MM.1S (cell line): ENCODE measurements around the gene SFMBT2.

Experiments
- DNase-seq: peaks from one replicate; pipeline ENCODE4 v3.0.0-alpha.2; 2015
- H2AFZ ChIP-seq: fragments of 300-600 bp; sonication (generic); 2 replicates; pipeline ENCODE4 v1.6.0; 2016; ENCODE audit warnings: antibody characterized with exemption, low read length
- H3F3A ChIP-seq: fragments of 300-600 bp; sonication (generic); 2 replicates; pipeline ENCODE4 v1.6.1; 2016; ENCODE audit warnings: mild to moderate bottlenecking, antibody characterized with exemption, low read length, moderate library complexity, mixed read lengths; ENCODE audit not compliant: insufficient read depth
- H3K27ac ChIP-seq: fragments of 300-600 bp; sonication (generic); 2 replicates; pipeline ENCODE4 v1.5.1; 2016; ENCODE audit warnings: mild to moderate bottlenecking, low read length
- H3K27me3 ChIP-seq: fragments of 300-600 bp; sonication (generic); replicated peaks from 2 replicates; pipeline ENCODE4 v1.6.0; 2016; ENCODE audit warnings: low read length; ENCODE audit not compliant: insufficient read depth
- H3K36me3 ChIP-seq: fragments of 300-600 bp; sonication (generic); replicated peaks from 2 replicates; pipeline ENCODE4 v1.6.1; 2016; ENCODE audit warnings: mild to moderate bottlenecking, low read length, mixed read lengths; ENCODE audit not compliant: insufficient read depth
- H3K4me1 ChIP-seq: fragments of 300-600 bp; sonication (generic); 2 replicates; pipeline ENCODE4 v1.6.1; 2016; ENCODE audit warnings: low read length, mixed read lengths
- H3K4me2 ChIP-seq: fragments of 300-600 bp; sonication (generic); 2 replicates; pipeline ENCODE4 v1.6.0; 2016; ENCODE audit warnings: low read depth, low read length
- H3K4me3 ChIP-seq: fragments of 300-600 bp; sonication (generic); 2 replicates; pipeline ENCODE4 v1.5.1; 2016; ENCODE audit warnings: low read length, mixed read lengths
- H3K79me2 ChIP-seq: fragments of 300-600 bp; sonication (generic); 2 replicates; pipeline ENCODE4 v1.6.1; 2016; ENCODE audit warnings: mixed run types, low read length, mixed read lengths
- H3K9ac ChIP-seq: fragments of 300-600 bp; sonication (generic); 2 replicates; pipeline ENCODE4 v1.6.1; 2016; ENCODE audit warnings: low read length, mixed read lengths
- H3K9me2 ChIP-seq: fragments of 300-600 bp; sonication (generic); replicated peaks from 2 replicates; pipeline ENCODE4 v1.6.1; 2016; ENCODE audit warnings: mild to moderate bottlenecking, low read length, mixed read lengths; ENCODE audit not compliant: insufficient read depth
- H3K9me3 ChIP-seq: fragments of 300-600 bp; sonication (generic); replicated peaks from 2 replicates; pipeline ENCODE4 v1.6.1; 2016; ENCODE audit warnings: mild to moderate bottlenecking, low read length, mixed read lengths; ENCODE audit not compliant: insufficient read depth
- H4K20me1 ChIP-seq: fragments of 300-600 bp; sonication (generic); 2 replicates; pipeline ENCODE4 v1.6.1; 2016; ENCODE audit warnings: mild to moderate bottlenecking, low read length, moderate library complexity, mixed read lengths; ENCODE audit not compliant: insufficient read depth
- CTCF ChIP-seq: fragments of 300-600 bp; sonication (generic); IDR thresholded peaks from 2 replicates; pipeline ENCODE4 v1.5.1; 2016; ENCODE audit warnings: antibody characterized with exemption, low read length, mixed read lengths
- EZH2 ChIP-seq: fragments of 300-600 bp; sonication (generic); optimal IDR thresholded peaks from 2 replicates; pipeline ENCODE3; 2017; ENCODE audit warnings: low read depth, mild to moderate bottlenecking, antibody characterized with exemption, low read length, mixed read lengths
- EZH2phosphoT487 ChIP-seq: fragments of 300-600 bp; sonication (generic); IDR thresholded peaks from 2 replicates; pipeline ENCODE4 v1.6.1; 2018; ENCODE audit warnings: antibody characterized with exemption, low read length

The SFMBT2 gene

DNA sequence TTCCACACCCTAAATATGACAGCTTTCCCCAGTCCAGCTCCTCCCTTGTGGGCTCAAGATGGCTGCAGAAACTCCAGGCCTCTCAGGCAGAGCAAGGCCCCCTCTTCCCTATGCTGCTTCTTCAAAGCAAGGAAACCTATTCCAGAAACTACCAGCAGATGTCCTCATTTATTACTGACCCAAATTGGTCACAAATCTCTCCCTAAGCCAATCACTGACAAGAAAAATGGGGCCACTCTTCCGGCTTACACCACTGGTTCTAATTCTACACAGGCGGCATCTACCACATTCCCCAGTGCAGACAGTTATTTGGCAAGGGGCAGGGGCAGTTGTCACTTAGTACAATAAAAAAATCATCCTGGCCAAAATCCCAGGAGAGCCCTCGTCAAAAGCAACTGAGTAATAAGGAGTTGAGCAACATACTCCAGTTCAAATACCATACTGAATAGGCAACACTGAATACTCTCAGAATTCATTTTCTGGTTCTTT is 150.4 kb downstream of the SFMBT2 start:
- Histone ChIP-seq H3K9ac (no peak overlapping the region), H3K9me3 (no peaks in the 10 kb centered on the region), H3K27me3 (no peaks in the 10 kb centered on the region), H3K4me1 (no peaks in the 10 kb centered on the region), H3F3A (no peaks in the 10 kb centered on the region), H3K4me3 (no peak overlapping the region), H3K4me2 (no peak overlapping the region), H3K9me2 (no peaks in the 10 kb centered on the region), H3K27ac (no peak overlapping the region), H2AFZ (no peak overlapping the region), H3K79me2 (peaks cover 56% of the 10 kb centered on the region), H3K36me3 (no peaks in the 10 kb centered on the region), H4K20me1 (no peaks in the 10 kb centered on the region)
- peak; percentile 36 for DNase-seq
- TF ChIP-seq EZH2phosphoT487: no peak
- TF ChIP-seq CTCF: peak; percentile 56
- TF ChIP-seq EZH2: no peak

GRCh38 chr10:7258948-7259523 is 151.8 kb downstream of the SFMBT2 start:
- Histone ChIP-seq H3K4me3 (no peak overlapping the region), H3K27me3 (no peaks in the 10 kb centered on the region), H3K9ac (no peak overlapping the region), H3K36me3 (no peaks in the 10 kb centered on the region), H3K9me2 (no peaks in the 10 kb centered on the region), H3K4me1 (no peaks in the 10 kb centered on the region), H3K79me2 (peaks cover 66% of the 10 kb centered on the region), H3F3A (no peaks in the 10 kb centered on the region), H3K4me2 (no peak overlapping the region), H2AFZ (no peak overlapping the region), H4K20me1 (no peaks in the 10 kb centered on the region), H3K9me3 (no peaks in the 10 kb centered on the region), H3K27ac (no peak overlapping the region)
- TF ChIP-seq EZH2 (no peak), EZH2phosphoT487 (no peak), CTCF (no peak)
- DNase-seq: no peak

DNA sequence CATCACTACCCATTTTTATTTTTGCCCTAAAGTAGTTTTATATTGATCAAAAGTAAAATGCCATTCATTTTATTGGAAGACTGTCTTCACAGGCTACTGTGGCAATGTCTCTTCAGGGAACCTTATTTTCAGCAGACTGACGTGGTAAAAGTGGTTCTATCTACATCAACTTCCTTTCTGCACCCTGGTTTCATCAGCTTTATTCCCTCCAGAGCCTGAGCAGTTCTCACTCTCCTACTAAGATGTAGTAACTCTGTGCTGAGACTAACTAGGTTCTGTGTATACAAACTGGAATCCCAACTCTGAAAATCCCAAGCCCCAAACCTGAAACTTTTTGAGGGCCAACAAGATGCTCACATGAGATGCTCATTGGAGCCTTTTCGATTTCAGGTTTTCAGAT is 155.3 kb downstream of the SFMBT2 start:
- Histone ChIP-seq H2AFZ (no peak overlapping the region), H4K20me1 (no peaks in the 10 kb centered on the region), H3K79me2 (peaks cover 79% of the 10 kb centered on the region), H3K4me3 (no peak overlapping the region), H3K9me2 (no peaks in the 10 kb centered on the region), H3K36me3 (no peaks in the 10 kb centered on the region), H3K27ac (no peak overlapping the region), H3F3A (no peaks in the 10 kb centered on the region; the same call in 1 of the 2 replicates), H3K9ac (no peak overlapping the region), H3K27me3 (no peaks in the 10 kb centered on the region), H3K9me3 (no peaks in the 10 kb centered on the region), H3K4me1 (no peaks in the 10 kb centered on the region), H3K4me2 (no peak overlapping the region)
- TF ChIP-seq EZH2phosphoT487 (no peak), CTCF (no peak), EZH2 (no peak)
- no peak for DNase-seq
